ENCODE data around the gene AKR1C4.

- TF ChIP-seq, protein P1, sequence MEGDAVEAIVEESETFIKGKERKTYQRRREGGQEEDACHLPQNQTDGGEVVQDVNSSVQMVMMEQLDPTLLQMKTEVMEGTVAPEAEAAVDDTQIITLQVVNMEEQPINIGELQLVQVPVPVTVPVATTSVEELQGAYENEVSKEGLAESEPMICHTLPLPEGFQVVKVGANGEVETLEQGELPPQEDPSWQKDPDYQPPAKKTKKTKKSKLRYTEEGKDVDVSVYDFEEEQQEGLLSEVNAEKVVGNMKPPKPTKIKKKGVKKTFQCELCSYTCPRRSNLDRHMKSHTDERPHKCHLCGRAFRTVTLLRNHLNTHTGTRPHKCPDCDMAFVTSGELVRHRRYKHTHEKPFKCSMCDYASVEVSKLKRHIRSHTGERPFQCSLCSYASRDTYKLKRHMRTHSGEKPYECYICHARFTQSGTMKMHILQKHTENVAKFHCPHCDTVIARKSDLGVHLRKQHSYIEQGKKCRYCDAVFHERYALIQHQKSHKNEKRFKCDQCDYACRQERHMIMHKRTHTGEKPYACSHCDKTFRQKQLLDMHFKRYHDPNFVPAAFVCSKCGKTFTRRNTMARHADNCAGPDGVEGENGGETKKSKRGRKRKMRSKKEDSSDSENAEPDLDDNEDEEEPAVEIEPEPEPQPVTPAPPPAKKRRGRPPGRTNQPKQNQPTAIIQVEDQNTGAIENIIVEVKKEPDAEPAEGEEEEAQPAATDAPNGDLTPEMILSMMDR (conservative IDR thresholded peaks at IDR 0.05; ENCODE audit: low read length), result no peak
- TF ChIP-seq EZH2phosphoT487 (IDR thresholded peaks at IDR 0.05; ENCODE audit: borderline replicate concordance), result no peak
Measured at GRCh38 chr10:5146920-5147254, 49.8 kb upstream of the AKR1C4 start.
